ENCODE results near the gene GPR37. TPM values are rescaled to one million over a fixed set of nuclear protein-coding genes. Genes with fewer than 3 reads are reported as not detected.

GPR37 gene
- total RNA-seq, 4 donors from 2014 or later = 0.31 to 3.2 (median 0.81) TPM

- no peak for DNase-seq (ENCODE audit: low spot score)
These were observed 4.4 kb downstream of the GPR37 start for GRCh38 chr7:124761164-124761715.

GRCh38 chr7:124758327-124758726 lies 7.3 kb downstream of the GPR37 start:
- ATAC-seq (ENCODE audit: low FRiP score) (no peak), DNase-seq (ENCODE audit: low spot score) (no peak)
- TF ChIP-seq CTCF (IDR thresholded peaks at IDR 0.05) = no peak

More at GRCh38 chr7:124761164-124761715, 4.4 kb downstream of the GPR37 start:
- no peak for TF ChIP-seq CTCF (IDR thresholded peaks at IDR 0.05)
- ATAC-seq (ENCODE audit: low FRiP score) = no peak

GRCh38 chr7:124754576-124755268 lies 10.9 kb downstream of the GPR37 start:
- TF ChIP-seq CTCF (IDR thresholded peaks at IDR 0.05) = no peak
- ATAC-seq (ENCODE audit: low FRiP score) (no peak), DNase-seq (ENCODE audit: low spot score) (no peak)

GRCh38 chr7:124752310-124752709 lies 13.3 kb downstream of the GPR37 start:
- TF ChIP-seq CTCF (IDR thresholded peaks at IDR 0.05) = no peak
- peak; percentile 57 for ATAC-seq (ENCODE audit: low FRiP score)
- no peak for DNase-seq (ENCODE audit: low spot score)

- TF ChIP-seq CTCF (IDR thresholded peaks at IDR 0.05) = no peak
- no peak for ATAC-seq (ENCODE audit: low FRiP score)
- DNase-seq (ENCODE audit: low spot score) = no peak
These were observed 14.6 kb downstream of the GPR37 start for GRCh38 chr7:124751027-124751426.

- TF ChIP-seq CTCF (IDR thresholded peaks at IDR 0.05) = no peak
- DNase-seq (ENCODE audit: low spot score) (no peak), ATAC-seq (ENCODE audit: low FRiP score) (no peak)
These were observed 18.5 kb downstream of the GPR37 start for GRCh38 chr7:124747072-124747471.

GRCh38 chr7:124738639-124739038 lies 27.0 kb downstream of the GPR37 start:
- no peak for TF ChIP-seq CTCF (IDR thresholded peaks at IDR 0.05)
- ATAC-seq (ENCODE audit: low FRiP score) (no peak), DNase-seq (ENCODE audit: low spot score) (no peak)

Data from omental fat pad (tissue), 4 donors.